Esophagus muscularis mucosa (tissue), 4 donors: ENCODE results near the gene GPC5.

ENCODE experiments used
- EP300 ChIP-seq: sonication (generic); formaldehyde crosslinking; IDR thresholded peaks from one replicate; pipeline ENCODE4 v1.6.1; 2017; ENCODE audit warnings: antibody characterized with exemption
- POLR2A ChIP-seq: fragments of 450-650 bp; IDR thresholded peaks from one replicate; pipeline ENCODE4 v1.6.1; 2017; ENCODE audit warnings: antibody characterized with exemption, moderate library complexity, mild to moderate bottlenecking, low read depth
- POLR2AphosphoS5 ChIP-seq, 2 donors: sonication (generic); formaldehyde crosslinking; IDR thresholded peaks; one replicate each; pipeline ENCODE4 v1.6.1; 2017; ENCODE audit warnings: antibody characterized with exemption in 2 of 2
- TF ChIP-seq, protein P1 (sequence below), 3 experiments: fragments of 200-600 bp in 2 of 3; fragments of 450-650 bp in 1 of 3; sonication (generic) in 2 of 3; IDR thresholded peaks; one replicate each; pipeline ENCODE4 v1.5.1; 2017 to 2019; ENCODE audit warnings: antibody characterized with exemption in 3 of 3, mild to moderate bottlenecking in 2 of 3, moderate library complexity in 1 of 3

DNA sequence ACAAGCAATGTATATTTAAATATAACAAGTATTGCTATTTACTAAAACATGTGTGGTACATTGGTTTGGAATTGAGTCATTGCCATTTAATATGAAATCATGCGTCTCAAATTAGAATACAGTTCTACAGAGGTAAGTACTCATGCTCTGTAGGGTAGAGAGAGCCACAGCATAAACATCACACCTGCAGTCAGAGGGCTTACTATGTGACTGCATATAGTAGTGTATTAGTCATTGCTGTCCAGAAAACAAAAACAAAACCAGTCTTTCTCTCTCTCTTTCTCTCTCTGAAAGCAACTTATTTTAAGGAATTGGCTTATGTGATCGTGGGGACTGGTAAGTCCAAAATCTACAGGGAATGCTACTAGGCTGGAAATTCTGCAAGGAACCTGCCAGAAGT is 370.3 kb downstream of the GPC5 start:
- TF ChIP-seq, protein P1, sequence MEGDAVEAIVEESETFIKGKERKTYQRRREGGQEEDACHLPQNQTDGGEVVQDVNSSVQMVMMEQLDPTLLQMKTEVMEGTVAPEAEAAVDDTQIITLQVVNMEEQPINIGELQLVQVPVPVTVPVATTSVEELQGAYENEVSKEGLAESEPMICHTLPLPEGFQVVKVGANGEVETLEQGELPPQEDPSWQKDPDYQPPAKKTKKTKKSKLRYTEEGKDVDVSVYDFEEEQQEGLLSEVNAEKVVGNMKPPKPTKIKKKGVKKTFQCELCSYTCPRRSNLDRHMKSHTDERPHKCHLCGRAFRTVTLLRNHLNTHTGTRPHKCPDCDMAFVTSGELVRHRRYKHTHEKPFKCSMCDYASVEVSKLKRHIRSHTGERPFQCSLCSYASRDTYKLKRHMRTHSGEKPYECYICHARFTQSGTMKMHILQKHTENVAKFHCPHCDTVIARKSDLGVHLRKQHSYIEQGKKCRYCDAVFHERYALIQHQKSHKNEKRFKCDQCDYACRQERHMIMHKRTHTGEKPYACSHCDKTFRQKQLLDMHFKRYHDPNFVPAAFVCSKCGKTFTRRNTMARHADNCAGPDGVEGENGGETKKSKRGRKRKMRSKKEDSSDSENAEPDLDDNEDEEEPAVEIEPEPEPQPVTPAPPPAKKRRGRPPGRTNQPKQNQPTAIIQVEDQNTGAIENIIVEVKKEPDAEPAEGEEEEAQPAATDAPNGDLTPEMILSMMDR (IDR thresholded peaks at IDR 0.05) = no peak
- TF ChIP-seq POLR2AphosphoS5 (IDR thresholded peaks at IDR 0.05) (no peak), EP300 (no peak), POLR2A (no peak)
